Epidermal melanocyte (primary cell): ENCODE data around the gene SCGB3A1.

Experiments
- DNase-seq: peaks from one replicate; pipeline ENCODE4 v3.0.0; 2011; ENCODE audit warnings: low spot score; ENCODE audit not compliant: insufficient read length

Gene SCGB3A1

GRCh38 chr5:180591311-180591887 lies at the start of gene SCGB3A1:
Gene SCGB3A1, minus strand, starts transcription at chr5:180591499. Its CDS starts 37 bp downstream, at chr5:180591462.
- DNase-seq: no peak

- DNase-seq: no peak
Measured at GRCh38 chr5:180640611-180640860, 49.2 kb upstream of the SCGB3A1 start.

- DNase-seq: no peak
Measured at GRCh38 chr5:180639741-180640610, 48.7 kb upstream of the SCGB3A1 start.

- DNase-seq: no peak
Measured at GRCh38 chr5:180639287-180639686, 48.0 kb upstream of the SCGB3A1 start.

- no peak for DNase-seq
Measured at GRCh38 chr5:180637962-180638680, 46.8 kb upstream of the SCGB3A1 start.

- DNase-seq: no peak
Measured at GRCh38 chr5:180636403-180637075, 45.2 kb upstream of the SCGB3A1 start.

- no peak for DNase-seq
Measured at GRCh38 chr5:180636016-180636402, 44.7 kb upstream of the SCGB3A1 start.

GRCh38 chr5:180633283-180634177 lies 42.2 kb upstream of the SCGB3A1 start:
- no peak for DNase-seq

GRCh38 chr5:180632768-180633167 lies 41.5 kb upstream of the SCGB3A1 start:
- DNase-seq: no peak

GRCh38 chr5:180631549-180632383 lies 40.5 kb upstream of the SCGB3A1 start:
- DNase-seq: no peak

GRCh38 chr5:180630426-180630825 lies 39.1 kb upstream of the SCGB3A1 start:
- no peak for DNase-seq

- no peak for DNase-seq
Measured at GRCh38 chr5:180629831-180630382, 38.6 kb upstream of the SCGB3A1 start.

GRCh38 chr5:180628827-180629750 lies 37.8 kb upstream of the SCGB3A1 start:
- no peak for DNase-seq

- no peak for DNase-seq
Measured at GRCh38 chr5:180628211-180628610, 36.9 kb upstream of the SCGB3A1 start.

GRCh38 chr5:180627386-180628120 lies 36.3 kb upstream of the SCGB3A1 start:
- no peak for DNase-seq

- DNase-seq: no peak
Measured at GRCh38 chr5:180626661-180627385, 35.5 kb upstream of the SCGB3A1 start.
